Sigmoid colon (tissue), 7 donors: ENCODE data around the gene HLA-DQB1. TPM values are rescaled to one million over a fixed set of nuclear protein-coding genes. Genes with fewer than 3 reads are reported as not detected.

Source experiments
- DNase-seq: peaks from one replicate; pipeline ENCODE4 v3.0.0-alpha.2; 2019
- H3K27ac ChIP-seq, 4 donors: fragments of 200-600 bp; sonication (generic); one replicate each; pipeline ENCODE4 v1.5.1; 2016 to 2019; ENCODE audit warnings: mild to moderate bottlenecking in 1 of 4
- H3K27me3 ChIP-seq, 3 donors: fragments of 200-600 bp; sonication (generic); one replicate each; pipeline ENCODE4 v1.5.1; 2019; ENCODE audit warnings: mild to moderate bottlenecking in 1 of 3
- H3K36me3 ChIP-seq, 4 donors: fragments of 200-600 bp; sonication (generic); one replicate each; pipeline ENCODE4 v1.5.1; 2016 to 2019
- H3K4me1 ChIP-seq, 4 donors: fragments of 200-600 bp; sonication (generic); one replicate each; pipeline ENCODE4 v1.5.1; 2017 to 2019
- H3K4me3 ChIP-seq, 4 donors: fragments of 200-600 bp; sonication (generic); one replicate each; pipeline ENCODE4 v1.5.1; 2017 to 2019; ENCODE audit warnings: mild to moderate bottlenecking in 2 of 4, moderate library complexity in 1 of 4
- H3K9me3 ChIP-seq, 4 donors: fragments of 200-600 bp in 3 of 4; sonication (generic) in 3 of 4; one replicate each; pipeline versions ENCODE4 v1.5.1 to v1.6.1; 2013 to 2019
- CTCF ChIP-seq, 4 experiments: fragments of 450-650 bp in 3 of 4; fragments of 200-600 bp in 1 of 4; IDR thresholded peaks; one replicate each; pipeline ENCODE4 v1.5.1; 2016 to 2019; ENCODE audit warnings: antibody characterized with exemption in 4 of 4, mild to moderate bottlenecking in 3 of 4, moderate library complexity in 2 of 4
- EP300 ChIP-seq, 4 donors: sonication (generic); formaldehyde crosslinking; IDR thresholded peaks; one replicate each; pipeline ENCODE4 v1.6.1; 2017; ENCODE audit warnings: antibody characterized with exemption in 4 of 4
- POLR2A ChIP-seq, 2 donors: fragments of 450-650 bp; IDR thresholded peaks; one replicate each; pipeline ENCODE4 v1.6.1; 2016; ENCODE audit warnings: antibody characterized with exemption in 2 of 2, mild to moderate bottlenecking in 2 of 2, moderate library complexity in 2 of 2
- POLR2AphosphoS5 ChIP-seq, 4 donors: sonication (generic); formaldehyde crosslinking; IDR thresholded peaks; one replicate each; pipeline ENCODE4 v1.6.1; 2017; ENCODE audit warnings: antibody characterized with exemption in 4 of 4
- WGBS, 2 donors: extraction: QIAGEN DNeasy Blood & Tissue Kit; methylation state at CpG; one replicate each; pipeline ENCODE4 v1.1.7; 2013; 5-methylcytosine and 5-hydroxymethylcytosine counted together
- intact Hi-C: fragments of 100-400 bp; cut with DNase I; formaldehyde crosslinking; loops from one replicate; pipeline ENCODE4 v1.15.1; 2023
- polyA plus RNA-seq, 3 donors: library from polyadenylated mRNA; stranded (reverse); fragments of 200-250 nt; gene quantifications; one replicate each; pipeline ENCODE4 v1.2.3, GENCODE V29; 2013
- total RNA-seq, 4 donors: library from RNA; depleted of rRNA; stranded (reverse); fragments of >200 nt; gene quantifications; one replicate each; pipeline ENCODE4 v1.1.0, GENCODE V29; 2016
- donor health status: healthy with polysubstance abuse.
- donor health status: Bipolar disorder and iron deficiency.
- donor health status: healthy.

HLA-DQB1 gene
- total and polyA plus RNA-seq, 7 donors, result under 0.01 to 182 (median 3.5) TPM

- Histone ChIP-seq H3K9me3 (no peaks in the 10 kb centered on the region), H3K27ac (no peak overlapping the region), H3K4me1 (no peaks in the 10 kb centered on the region), H3K4me3 (no peak overlapping the region), H3K36me3 (no peaks in the 10 kb centered on the region), H3K27me3 (peaks cover 0 to 41% (median 0%) of the 10 kb centered on the region in 3 donors)
- DNase-seq, result no peak
- 5 to 16% methylated on average over 6 of the region's 6 CpGs for WGBS, 2 donors
- TF ChIP-seq CTCF (IDR thresholded peaks at IDR 0.05) (peak in 3 of 4 experiments; percentile 53 to 64 (median 58)), EP300 (IDR thresholded peaks at IDR 0.05) (no peak)
- intact Hi-C loops, result loop anchor here (1.0 to 10.0 kb wide), 3 partner anchors 268 to 456 kb away; no protein-coding TSS in a partner anchor
Measured at GRCh38 chr6:32700391-32701040, 34.1 kb upstream of the HLA-DQB1 start.

- no peak for DNase-seq
- Histone ChIP-seq H3K4me3 (no peak overlapping the region), H3K4me1 (no peaks in the 10 kb centered on the region), H3K9me3 (no peaks in the 10 kb centered on the region), H3K27ac (no peak overlapping the region), H3K36me3 (no peaks in the 10 kb centered on the region), H3K27me3 (peaks cover 0 to 49% (median 7%) of the 10 kb centered on the region in 3 donors)
- WGBS, 2 donors, result 75 to 88% methylated on average over 1 of the region's 1 CpG
- TF ChIP-seq POLR2AphosphoS5 (IDR thresholded peaks at IDR 0.05) (no peak), CTCF (IDR thresholded peaks at IDR 0.05) (no peak), POLR2A (IDR thresholded peaks at IDR 0.05) (no peak)
- intact Hi-C loops, result no loop called here
Measured at GRCh38 chr6:32697031-32697430, 30.6 kb upstream of the HLA-DQB1 start.

GRCh38 chr6:32692019-32692418 lies 25.6 kb upstream of the HLA-DQB1 start:
- no peak for DNase-seq
- H3K36me3 ChIP-seq, result no peaks in the 10 kb centered on the region
- H3K27ac ChIP-seq, result no peak overlapping the region
- peaks cover 0 to 12% (median 7%) of the 10 kb centered on the region in 3 donors for H3K27me3 ChIP-seq
- H3K4me3 ChIP-seq, result no peak overlapping the region
- H3K4me1 ChIP-seq, result no peaks in the 10 kb centered on the region
- no peak for TF ChIP-seq POLR2A (IDR thresholded peaks at IDR 0.05)
- TF ChIP-seq CTCF (IDR thresholded peaks at IDR 0.05), result peak in 1 of 4 experiments; percentile 13
- no peak for TF ChIP-seq EP300 (IDR thresholded peaks at IDR 0.05)
- no peak for TF ChIP-seq POLR2AphosphoS5 (IDR thresholded peaks at IDR 0.05)
- intact Hi-C loops, result no loop called here
- H3K9me3 ChIP-seq, result no peaks in the 10 kb centered on the region
- 0 to 2% methylated on average over 1 of the region's 1 CpG for WGBS, 2 donors

- Histone ChIP-seq H3K4me1 (no peaks in the 10 kb centered on the region), H3K36me3 (no peaks in the 10 kb centered on the region), H3K27me3 (peaks cover 0 to 12% (median 8%) of the 10 kb centered on the region in 3 donors), H3K27ac (no peak overlapping the region), H3K9me3 (no peaks in the 10 kb centered on the region), H3K4me3 (no peak overlapping the region)
- 63 to 70% methylated on average over 5 of the region's 5 CpGs for WGBS, 2 donors
- TF ChIP-seq CTCF (IDR thresholded peaks at IDR 0.05), result no peak
- no peak for TF ChIP-seq EP300 (IDR thresholded peaks at IDR 0.05)
- no peak for TF ChIP-seq POLR2AphosphoS5 (IDR thresholded peaks at IDR 0.05)
- TF ChIP-seq POLR2A (IDR thresholded peaks at IDR 0.05), result no peak
- intact Hi-C loops, result no loop called here
- DNase-seq, result no peak
Measured at GRCh38 chr6:32689531-32690501, 23.4 kb upstream of the HLA-DQB1 start.
